HG03066 (cell line): Measurements from ENCODE around the gene ADAT1.

ENCODE experiments used
- ATAC-seq: cut with Tn5 transposase; IDR thresholded peaks from one replicate; pipeline ENCODE4 v1.9.1; 2021; ENCODE audit warnings: low read depth; ENCODE audit not compliant: unreplicated experiment

Gene ADAT1

GRCh38 chr16:75622761-75623605, at the start of gene ADAT1:
Gene ADAT1 (minus strand): TSS chr16:75623281. CDS start chr16:75620799, 2,482 bp downstream.
- peak; percentile 97 for ATAC-seq

GRCh38 chr16:75667503-75667902, 44.4 kb upstream of the ADAT1 start:
- no peak for ATAC-seq

- no peak for ATAC-seq
Measured at GRCh38 chr16:75660726-75661302, 37.7 kb upstream of the ADAT1 start.

GRCh38 chr16:75660321-75660720, 37.2 kb upstream of the ADAT1 start:
- no peak for ATAC-seq

GRCh38 chr16:75658175-75658574, 35.1 kb upstream of the ADAT1 start:
- ATAC-seq, result no peak

GRCh38 chr16:75653922-75654321, 30.8 kb upstream of the ADAT1 start:
- ATAC-seq, result no peak

GRCh38 chr16:75648265-75649076, 25.4 kb upstream of the ADAT1 start:
- ATAC-seq, result peak; percentile 39

GRCh38 chr16:75647492-75648264, 24.6 kb upstream of the ADAT1 start, which contains the start of the genes KARS1 and TERF2IP:
Gene KARS1 (minus strand): TSS chr16:75647665. CDS start chr16:75647639, 26 bp downstream.
Gene TERF2IP (plus strand): TSS chr16:75647773. CDS start chr16:75647883, 110 bp downstream.
- peak; percentile 83 for ATAC-seq

GRCh38 chr16:75647112-75647491, 24.0 kb upstream of the ADAT1 start:
- peak; percentile 6 for ATAC-seq

GRCh38 chr16:75644240-75645012, 21.3 kb upstream of the ADAT1 start:
- ATAC-seq, result no peak

- no peak for ATAC-seq
Measured at GRCh38 chr16:75640598-75640997, 17.5 kb upstream of the ADAT1 start.

GRCh38 chr16:75635036-75635435, 12.0 kb upstream of the ADAT1 start:
- ATAC-seq, result no peak

GRCh38 chr16:75632857-75633256, 9.8 kb upstream of the ADAT1 start:
- ATAC-seq, result no peak

- no peak for ATAC-seq
Measured at GRCh38 chr16:75630052-75630451, 7.0 kb upstream of the ADAT1 start.

- ATAC-seq, result no peak
Measured at GRCh38 chr16:75629132-75629531, 6.1 kb upstream of the ADAT1 start.

- ATAC-seq, result no peak
Measured at GRCh38 chr16:75628351-75628750, 5.3 kb upstream of the ADAT1 start.

- ATAC-seq, result no peak
Measured at GRCh38 chr16:75627851-75628250, 4.8 kb upstream of the ADAT1 start.

- no peak for ATAC-seq
Measured at GRCh38 chr16:75626806-75627205, 3.7 kb upstream of the ADAT1 start.

GRCh38 chr16:75624921-75625334, 1.8 kb upstream of the ADAT1 start:
- ATAC-seq, result no peak

- ATAC-seq, result no peak
Measured at GRCh38 chr16:75621170-75621477, 2.0 kb downstream of the ADAT1 start.
